ENCODE measurements around the gene CHRNB4. TPM values are rescaled to one million over a fixed set of nuclear protein-coding genes. Genes with fewer than 3 reads are reported as not detected.

The CHRNB4 gene
- total RNA-seq, 4 donors from 2014 or later, result 0.10 to 1.1 TPM; not detected in 2

GRCh38 chr15:78650022-78650421 is 9.0 kb upstream of the CHRNB4 start:
- H3K27me3 ChIP-seq, result no peaks in the 10 kb centered on the region
- WGBS, 2 donors (ENCODE audit: low coverage in 1 of 2), result 100% methylated on average over 2 of the region's 4 CpGs; no CpG with 5 or more reads in 1 of the 2 donors
- no peak for ATAC-seq
- no peaks in the 10 kb centered on the region for H3K4me1 ChIP-seq
- H3K4me3 ChIP-seq, result no peak overlapping the region
- no peak overlapping the region for H3K27ac ChIP-seq
- H3K9me3 ChIP-seq, result no peaks in the 10 kb centered on the region
- no peaks in the 10 kb centered on the region for H3K36me3 ChIP-seq
- TF ChIP-seq EP300 (IDR thresholded peaks at IDR 0.05) (no peak), POLR2A (IDR thresholded peaks at IDR 0.05) (no peak)
- TF ChIP-seq, protein P1, sequence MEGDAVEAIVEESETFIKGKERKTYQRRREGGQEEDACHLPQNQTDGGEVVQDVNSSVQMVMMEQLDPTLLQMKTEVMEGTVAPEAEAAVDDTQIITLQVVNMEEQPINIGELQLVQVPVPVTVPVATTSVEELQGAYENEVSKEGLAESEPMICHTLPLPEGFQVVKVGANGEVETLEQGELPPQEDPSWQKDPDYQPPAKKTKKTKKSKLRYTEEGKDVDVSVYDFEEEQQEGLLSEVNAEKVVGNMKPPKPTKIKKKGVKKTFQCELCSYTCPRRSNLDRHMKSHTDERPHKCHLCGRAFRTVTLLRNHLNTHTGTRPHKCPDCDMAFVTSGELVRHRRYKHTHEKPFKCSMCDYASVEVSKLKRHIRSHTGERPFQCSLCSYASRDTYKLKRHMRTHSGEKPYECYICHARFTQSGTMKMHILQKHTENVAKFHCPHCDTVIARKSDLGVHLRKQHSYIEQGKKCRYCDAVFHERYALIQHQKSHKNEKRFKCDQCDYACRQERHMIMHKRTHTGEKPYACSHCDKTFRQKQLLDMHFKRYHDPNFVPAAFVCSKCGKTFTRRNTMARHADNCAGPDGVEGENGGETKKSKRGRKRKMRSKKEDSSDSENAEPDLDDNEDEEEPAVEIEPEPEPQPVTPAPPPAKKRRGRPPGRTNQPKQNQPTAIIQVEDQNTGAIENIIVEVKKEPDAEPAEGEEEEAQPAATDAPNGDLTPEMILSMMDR (IDR thresholded peaks at IDR 0.05), result no peak

DNA sequence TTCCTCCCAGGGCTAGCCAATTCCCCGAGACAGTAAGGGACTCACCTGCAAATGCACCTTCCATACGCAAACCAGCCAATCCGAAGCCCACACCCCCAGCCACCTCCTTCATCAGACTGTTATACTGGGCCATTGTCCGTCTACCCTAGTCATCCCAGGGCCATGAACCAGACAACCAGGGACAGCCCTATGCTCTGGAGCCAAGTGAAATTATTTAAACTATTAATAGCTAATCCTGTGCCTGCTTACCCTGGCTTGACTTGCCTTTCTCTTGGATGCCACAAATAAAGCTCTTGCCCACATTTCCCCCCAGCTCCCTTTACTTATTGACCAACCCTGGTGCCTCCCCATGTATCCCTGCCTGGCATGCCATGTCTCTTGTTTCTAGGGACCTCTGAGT is 4.0 kb upstream of the CHRNB4 start:
- TF ChIP-seq EP300 (IDR thresholded peaks at IDR 0.05) (no peak), POLR2AphosphoS5 (IDR thresholded peaks at IDR 0.05) (no peak), POLR2A (IDR thresholded peaks at IDR 0.05) (no peak)
- TF ChIP-seq, protein P1 (IDR thresholded peaks at IDR 0.05), result no peak
- ATAC-seq, result no peak
- H3K4me1 ChIP-seq, result peaks cover 0 to 14% (median 8%) of the 10 kb centered on the region in 3 donors
- 88 to 100% methylated on average over 1 to 3 of the region's 4 CpGs for WGBS, 2 donors (ENCODE audit: low coverage in 1 of 2)
- no peaks in the 10 kb centered on the region for H3K9me3 ChIP-seq
- no peaks in the 10 kb centered on the region for H3K36me3 ChIP-seq
- no peak overlapping the region for H3K4me3 ChIP-seq
- peaks cover 15% of the 10 kb centered on the region for H3K27me3 ChIP-seq
- H3K27ac ChIP-seq, result no peak overlapping the region

- TF ChIP-seq POLR2A (IDR thresholded peaks at IDR 0.05), result no peak
- TF ChIP-seq, protein P1 (IDR thresholded peaks at IDR 0.05), result no peak
- no peak for TF ChIP-seq POLR2AphosphoS5 (IDR thresholded peaks at IDR 0.05)
- TF ChIP-seq EP300 (IDR thresholded peaks at IDR 0.05), result no peak
- Histone ChIP-seq H3K27ac (no peak overlapping the region), H3K36me3 (no peaks in the 10 kb centered on the region), H3K27me3 (peaks cover 23% of the 10 kb centered on the region), H3K4me3 (no peak overlapping the region), H3K4me1 (peaks cover 0 to 14% (median 8%) of the 10 kb centered on the region in 3 donors), H3K9me3 (no peaks in the 10 kb centered on the region)
- no peak for ATAC-seq
- WGBS, 2 donors (ENCODE audit: low coverage in 1 of 2), result 69 to 78% methylated on average over 4 to 5 of the region's 5 CpGs
Observed at GRCh38 chr15:78642331-78642730, 1.3 kb upstream of the CHRNB4 start.

- no peak for TF ChIP-seq POLR2A (IDR thresholded peaks at IDR 0.05)
- TF ChIP-seq, protein P1 (IDR thresholded peaks at IDR 0.05), result no peak
- no peak for TF ChIP-seq POLR2AphosphoS5 (IDR thresholded peaks at IDR 0.05)
- TF ChIP-seq EP300 (IDR thresholded peaks at IDR 0.05), result no peak
- Histone ChIP-seq H3K27me3 (peaks cover 23% of the 10 kb centered on the region), H3K27ac (no peak overlapping the region), H3K9me3 (no peaks in the 10 kb centered on the region), H3K36me3 (no peaks in the 10 kb centered on the region), H3K4me1 (peaks cover 0 to 14% (median 8%) of the 10 kb centered on the region in 3 donors), H3K4me3 (no peak overlapping the region)
- 73 to 89% methylated on average over 3 to 6 of the region's 11 CpGs for WGBS, 2 donors (ENCODE audit: low coverage in 1 of 2)
- no peak for ATAC-seq
Observed at GRCh38 chr15:78641749-78642275, 802 bp upstream of the CHRNB4 start.

- no CpG with 5 or more reads among the region's 32 CpGs for WGBS, 2 donors (ENCODE audit: low coverage in 1 of 2)
- Histone ChIP-seq H3K9me3 (no peaks in the 10 kb centered on the region), H3K4me1 (peaks cover 0 to 14% (median 8%) of the 10 kb centered on the region in 3 donors), H3K4me3 (peak overlapping the region; percentile 11 to 52), H3K27ac (no peak overlapping the region), H3K36me3 (no peaks in the 10 kb centered on the region), H3K27me3 (peaks cover 23% of the 10 kb centered on the region)
- TF ChIP-seq EP300 (IDR thresholded peaks at IDR 0.05) (no peak), POLR2AphosphoS5 (IDR thresholded peaks at IDR 0.05) (no peak), POLR2A (IDR thresholded peaks at IDR 0.05) (no peak)
- TF ChIP-seq, protein P1 (IDR thresholded peaks at IDR 0.05), result no peak
- ATAC-seq, result no peak
Observed at GRCh38 chr15:78640527-78641101, 396 bp downstream of the CHRNB4 start.

Measured in gastroesophageal sphincter (tissue), 4 donors.